Loucy (cell line): ENCODE data around the gene TELO2.

Experiments used
- CTCF ChIP-seq: fragments of 200-600 bp; sonication (generic); conservative IDR thresholded peaks from 2 replicates; pipeline ENCODE4 v1.5.1; 2014; ENCODE audit warnings: mild to moderate bottlenecking, antibody characterized with exemption, low read length
- EZH2phosphoT487 ChIP-seq: fragments of 200-600 bp; IDR thresholded peaks from 2 replicates; pipeline ENCODE4 v1.6.1; 2018; ENCODE audit warnings: antibody characterized with exemption, mild to moderate bottlenecking, moderate library complexity, borderline replicate concordance

GRCh38 chr16:1511662-1512569 is 18.8 kb downstream of the TELO2 start:
- TF ChIP-seq CTCF (no peak), EZH2phosphoT487 (no peak)
